Activated effector memory CD4-positive, alpha-beta T cell treated with Interleukin-2 at 50 U/mL for 16 hours (primary cell): ENCODE data around the gene GRID1.

Source experiments
- DNase-seq: peaks from one replicate; pipeline ENCODE4 v3.0.0-alpha.2; 2020

Gene GRID1

GRCh38 chr10:85600744-85601081 lies 765.9 kb downstream of the GRID1 start:
- no peak for DNase-seq

GRCh38 chr10:85600026-85600743 lies 766.4 kb downstream of the GRID1 start:
- no peak for DNase-seq

- DNase-seq = no peak
Measured at GRCh38 chr10:85599081-85599480, 767.5 kb downstream of the GRID1 start.

GRCh38 chr10:85598646-85599045 lies 767.9 kb downstream of the GRID1 start:
- no peak for DNase-seq

GRCh38 chr10:85597006-85597405 lies 769.6 kb downstream of the GRID1 start:
- no peak for DNase-seq

- DNase-seq = no peak
Measured at GRCh38 chr10:85596389-85596788, 770.2 kb downstream of the GRID1 start.

- no peak for DNase-seq
Measured at GRCh38 chr10:85594239-85594638, 772.4 kb downstream of the GRID1 start.

- no peak for DNase-seq
Measured at GRCh38 chr10:85593226-85593772, 773.3 kb downstream of the GRID1 start.

- no peak for DNase-seq
Measured at GRCh38 chr10:85581371-85581770, 785.2 kb downstream of the GRID1 start.

- DNase-seq = no peak
Measured at GRCh38 chr10:85580585-85580984, 786.0 kb downstream of the GRID1 start.

GRCh38 chr10:85578860-85579259 lies 787.7 kb downstream of the GRID1 start:
- no peak for DNase-seq

GRCh38 chr10:85575441-85575840 lies 791.2 kb downstream of the GRID1 start:
- DNase-seq = no peak

GRCh38 chr10:85570871-85571270 lies 795.7 kb downstream of the GRID1 start:
- no peak for DNase-seq

- DNase-seq = no peak
Measured at GRCh38 chr10:85565381-85565780, 801.2 kb downstream of the GRID1 start.

- DNase-seq = no peak
Measured at GRCh38 chr10:85558533-85558932, 808.1 kb downstream of the GRID1 start.

- DNase-seq = no peak
Measured at GRCh38 chr10:85557706-85558105, 808.9 kb downstream of the GRID1 start.

- DNase-seq = no peak
Measured at GRCh38 chr10:85557077-85557476, 809.5 kb downstream of the GRID1 start.
